Measurements from ENCODE around the gene EYA4.

The EYA4 gene

DNA sequence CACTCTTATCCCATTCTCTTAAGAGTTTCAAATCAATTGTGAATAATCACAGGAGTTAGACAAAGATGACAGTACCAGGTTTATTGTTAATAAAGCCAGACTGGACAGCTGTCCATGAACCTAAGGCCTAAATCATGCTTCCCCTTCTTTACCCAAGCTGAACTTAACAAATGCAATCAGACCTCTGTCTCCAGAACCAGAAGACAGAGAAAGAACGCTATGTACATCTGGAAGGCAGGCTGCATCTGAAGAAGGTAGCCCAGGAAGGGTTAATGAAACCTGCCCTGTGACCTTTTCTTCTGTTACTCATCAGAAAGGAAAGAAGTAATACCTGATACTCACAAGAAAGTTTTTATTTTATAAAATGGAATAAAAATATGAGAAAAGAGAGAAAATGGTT, 118.6 kb downstream of the EYA4 start:
- Histone ChIP-seq H3K27ac (replicated peaks; ENCODE audit: low read length) (no peak overlapping the region), H3K27me3 (ENCODE audit: control insufficient read depth in 3 of 3, insufficient read depth in 3 of 3, low read depth in 1 of 3, low read length in 3 of 3) (no peaks in the 10 kb centered on the region), H3K18ac (ENCODE audit: low read length) (no peak overlapping the region), H4K8ac (ENCODE audit: low read depth, low read length) (no peak overlapping the region), H2AK5ac (ENCODE audit: low read depth, low read length) (no peak overlapping the region), H2BK15ac (ENCODE audit: low read length) (no peak overlapping the region), H3K9me3 (replicated peaks in 1 of 2; ENCODE audit: control insufficient read depth in 2 of 2, insufficient read depth in 1 of 2, low read depth in 1 of 2, low read length in 2 of 2) (no peaks in the 10 kb centered on the region), H3K23ac (ENCODE audit: low read depth, low read length, poor library complexity) (no peak overlapping the region), H3K4ac (ENCODE audit: low read length) (no peak overlapping the region), H2AFZ (ENCODE audit: low read length) (no peak overlapping the region), H3K36me3 (replicated peaks in 1 of 2; ENCODE audit: control insufficient read depth in 2 of 2, insufficient read depth in 2 of 2, low read length in 2 of 2) (no peaks in the 10 kb centered on the region), H4K91ac (ENCODE audit: low read depth, low read length, poor library complexity) (no peak overlapping the region), H3K4me3 (ENCODE audit: low read length in 2 of 2) (no peak overlapping the region), H3K4me2 (ENCODE audit: insufficient read depth, low read length, poor library complexity, severe bottlenecking) (no peak overlapping the region), H3K4me1 (ENCODE audit: control insufficient read depth in 2 of 2, insufficient read depth in 1 of 2, low read depth in 1 of 2, low read length in 2 of 2) (no peaks in the 10 kb centered on the region), H2BK120ac (ENCODE audit: low read depth, low read length) (no peak overlapping the region), H3K14ac (ENCODE audit: low read length) (no peak overlapping the region), H2BK5ac (ENCODE audit: low read length) (no peak overlapping the region), H3K9ac (ENCODE audit: low read depth, low read length, poor library complexity) (no peak overlapping the region), H2BK12ac (ENCODE audit: low read length) (no peak overlapping the region), H3K79me1 (ENCODE audit: low read depth, low read length) (no peaks in the 10 kb centered on the region)
- DNase-seq (ENCODE audit: low spot score): no peak
- no CpG with 5 or more reads among the region's 1 CpG for WGBS, 2 donors (ENCODE audit: extremely low coverage in 2 of 2, insufficient read length in 2 of 2, insufficient replicate concordance in 1 of 2)

- Histone ChIP-seq H3K36me3 (replicated peaks in 1 of 2; ENCODE audit: control insufficient read depth in 2 of 2, insufficient read depth in 2 of 2, low read length in 2 of 2) (no peaks in the 10 kb centered on the region), H3K4me1 (ENCODE audit: control insufficient read depth in 2 of 2, insufficient read depth in 1 of 2, low read depth in 1 of 2, low read length in 2 of 2) (no peaks in the 10 kb centered on the region), H3K79me1 (ENCODE audit: low read depth, low read length) (no peaks in the 10 kb centered on the region), H3K18ac (ENCODE audit: low read length) (no peak overlapping the region), H2AK5ac (ENCODE audit: low read depth, low read length) (no peak overlapping the region), H3K9ac (ENCODE audit: low read depth, low read length, poor library complexity) (no peak overlapping the region), H2BK12ac (ENCODE audit: low read length) (no peak overlapping the region), H3K4ac (ENCODE audit: low read length) (no peak overlapping the region), H3K23ac (ENCODE audit: low read depth, low read length, poor library complexity) (no peak overlapping the region), H3K9me3 (replicated peaks in 1 of 2; ENCODE audit: control insufficient read depth in 2 of 2, insufficient read depth in 1 of 2, low read depth in 1 of 2, low read length in 2 of 2) (no peaks in the 10 kb centered on the region), H2BK5ac (ENCODE audit: low read length) (no peak overlapping the region), H4K8ac (ENCODE audit: low read depth, low read length) (no peak overlapping the region), H3K4me3 (ENCODE audit: low read length in 2 of 2) (no peak overlapping the region), H2BK120ac (ENCODE audit: low read depth, low read length) (no peak overlapping the region), H2AFZ (ENCODE audit: low read length) (no peak overlapping the region), H3K4me2 (ENCODE audit: insufficient read depth, low read length, poor library complexity, severe bottlenecking) (no peak overlapping the region), H3K27me3 (ENCODE audit: control insufficient read depth in 3 of 3, insufficient read depth in 3 of 3, low read depth in 1 of 3, low read length in 3 of 3) (no peaks in the 10 kb centered on the region), H3K14ac (ENCODE audit: low read length) (no peak overlapping the region), H3K27ac (replicated peaks; ENCODE audit: low read length) (no peak overlapping the region), H2BK15ac (ENCODE audit: low read length) (no peak overlapping the region), H4K91ac (ENCODE audit: low read depth, low read length, poor library complexity) (no peak overlapping the region)
- WGBS, 2 donors (ENCODE audit: extremely low coverage in 2 of 2, insufficient read length in 2 of 2, insufficient replicate concordance in 1 of 2): no CpG with 5 or more reads among the region's 5 CpGs
- no peak for DNase-seq (ENCODE audit: low spot score)
These were observed 119.0 kb downstream of the EYA4 start for GRCh38 chr6:133360194-133360593.

DNA sequence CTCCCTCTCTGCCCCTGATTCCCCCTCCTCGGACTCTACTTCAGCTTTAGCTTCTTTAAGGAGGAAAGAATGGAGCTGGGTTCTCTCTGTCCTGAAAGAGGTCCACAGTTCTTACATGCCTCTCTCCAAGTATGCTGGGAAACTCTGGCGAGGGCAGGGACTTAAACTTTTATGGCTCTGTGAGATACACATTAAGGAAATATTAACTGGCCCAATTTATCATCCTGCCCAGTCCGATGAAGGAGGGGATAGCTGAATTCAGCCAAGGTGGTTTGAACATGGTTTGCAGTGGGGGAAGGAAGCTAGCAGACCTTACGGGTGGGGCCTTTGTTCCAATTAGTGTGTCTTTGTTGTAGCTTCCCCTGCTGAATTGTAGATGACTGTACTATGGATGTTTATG, 121.7 kb downstream of the EYA4 start:
- no CpG with 5 or more reads among the region's 4 CpGs for WGBS, 2 donors (ENCODE audit: extremely low coverage in 2 of 2, insufficient read length in 2 of 2, insufficient replicate concordance in 1 of 2)
- Histone ChIP-seq H3K4me3 (ENCODE audit: low read length in 2 of 2) (no peak overlapping the region), H3K23ac (ENCODE audit: low read depth, low read length, poor library complexity) (no peak overlapping the region), H3K14ac (ENCODE audit: low read length) (no peak overlapping the region), H2BK5ac (ENCODE audit: low read length) (no peak overlapping the region), H3K4ac (ENCODE audit: low read length) (no peak overlapping the region), H2AK5ac (ENCODE audit: low read depth, low read length) (no peak overlapping the region), H3K27ac (replicated peaks; ENCODE audit: low read length) (no peak overlapping the region), H3K4me2 (ENCODE audit: insufficient read depth, low read length, poor library complexity, severe bottlenecking) (no peak overlapping the region), H2AFZ (ENCODE audit: low read length) (no peak overlapping the region), H4K91ac (ENCODE audit: low read depth, low read length, poor library complexity) (no peak overlapping the region), H3K9me3 (replicated peaks in 1 of 2; ENCODE audit: control insufficient read depth in 2 of 2, insufficient read depth in 1 of 2, low read depth in 1 of 2, low read length in 2 of 2) (no peaks in the 10 kb centered on the region), H3K4me1 (ENCODE audit: control insufficient read depth in 2 of 2, insufficient read depth in 1 of 2, low read depth in 1 of 2, low read length in 2 of 2) (no peaks in the 10 kb centered on the region), H3K79me1 (ENCODE audit: low read depth, low read length) (no peaks in the 10 kb centered on the region), H3K36me3 (replicated peaks in 1 of 2; ENCODE audit: control insufficient read depth in 2 of 2, insufficient read depth in 2 of 2, low read length in 2 of 2) (no peaks in the 10 kb centered on the region), H3K18ac (ENCODE audit: low read length) (no peak overlapping the region), H2BK120ac (ENCODE audit: low read depth, low read length) (no peak overlapping the region), H2BK15ac (ENCODE audit: low read length) (no peak overlapping the region), H2BK12ac (ENCODE audit: low read length) (no peak overlapping the region), H4K8ac (ENCODE audit: low read depth, low read length) (no peak overlapping the region), H3K27me3 (ENCODE audit: control insufficient read depth in 3 of 3, insufficient read depth in 3 of 3, low read depth in 1 of 3, low read length in 3 of 3) (no peaks in the 10 kb centered on the region), H3K9ac (ENCODE audit: low read depth, low read length, poor library complexity) (no peak overlapping the region)
- DNase-seq (ENCODE audit: low spot score): no peak

DNA sequence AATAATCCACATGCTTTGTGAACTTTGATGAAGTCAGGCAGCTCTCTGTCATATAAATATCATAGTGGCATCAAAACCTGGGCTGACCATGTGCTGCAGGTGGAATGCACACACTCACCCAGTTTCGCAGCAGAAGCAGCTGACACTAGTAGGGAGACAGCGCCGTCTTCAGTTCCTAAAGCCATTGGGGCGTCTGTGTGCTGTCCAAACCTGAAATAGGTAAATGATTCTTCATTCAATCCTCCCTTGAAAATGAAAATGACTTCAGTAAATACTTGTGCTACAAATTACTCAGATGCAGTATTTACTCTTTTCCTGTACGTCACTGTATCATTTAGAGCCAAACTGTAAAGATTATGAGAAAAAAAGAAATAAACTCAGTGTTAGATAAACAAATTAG, 127.5 kb downstream of the EYA4 start:
- Histone ChIP-seq H3K23ac (ENCODE audit: low read depth, low read length, poor library complexity) (no peak overlapping the region), H3K4me3 (ENCODE audit: low read length in 2 of 2) (no peak overlapping the region), H3K14ac (ENCODE audit: low read length) (no peak overlapping the region), H2AFZ (ENCODE audit: low read length) (no peak overlapping the region), H3K4ac (ENCODE audit: low read length) (no peak overlapping the region), H2BK120ac (ENCODE audit: low read depth, low read length) (no peak overlapping the region), H2BK12ac (ENCODE audit: low read length) (no peak overlapping the region), H3K79me1 (ENCODE audit: low read depth, low read length) (no peaks in the 10 kb centered on the region), H4K8ac (ENCODE audit: low read depth, low read length) (no peak overlapping the region), H3K9me3 (replicated peaks in 1 of 2; ENCODE audit: control insufficient read depth in 2 of 2, insufficient read depth in 1 of 2, low read depth in 1 of 2, low read length in 2 of 2) (no peaks in the 10 kb centered on the region), H3K4me1 (ENCODE audit: control insufficient read depth in 2 of 2, insufficient read depth in 1 of 2, low read depth in 1 of 2, low read length in 2 of 2) (peaks cover 4 to 6% of the 10 kb centered on the region in 2 donors), H2BK15ac (ENCODE audit: low read length) (no peak overlapping the region), H2BK5ac (ENCODE audit: low read length) (no peak overlapping the region), H3K18ac (ENCODE audit: low read length) (no peak overlapping the region), H3K4me2 (ENCODE audit: insufficient read depth, low read length, poor library complexity, severe bottlenecking) (no peak overlapping the region), H3K27ac (replicated peaks; ENCODE audit: low read length) (no peak overlapping the region), H4K91ac (ENCODE audit: low read depth, low read length, poor library complexity) (no peak overlapping the region), H3K9ac (ENCODE audit: low read depth, low read length, poor library complexity) (no peak overlapping the region), H3K36me3 (replicated peaks in 1 of 2; ENCODE audit: control insufficient read depth in 2 of 2, insufficient read depth in 2 of 2, low read length in 2 of 2) (no peaks in the 10 kb centered on the region), H3K27me3 (ENCODE audit: control insufficient read depth in 3 of 3, insufficient read depth in 3 of 3, low read depth in 1 of 3, low read length in 3 of 3) (no peaks in the 10 kb centered on the region), H2AK5ac (ENCODE audit: low read depth, low read length) (no peak overlapping the region)
- WGBS, 2 donors (ENCODE audit: extremely low coverage in 2 of 2, insufficient read length in 2 of 2, insufficient replicate concordance in 1 of 2): no CpG with 5 or more reads among the region's 5 CpGs
- DNase-seq (ENCODE audit: low spot score): no peak
